A172 (cell line): ENCODE results near the gene NSDHL. TPM values are rescaled to one million over a fixed set of nuclear protein-coding genes. Genes with fewer than 3 reads are reported as not detected.

Experiments used
- DNase-seq: peaks from one replicate; pipeline ENCODE4 v3.0.0-alpha.2; 2015; ENCODE audit warnings: low spot score
- total RNA-seq: library from RNA; depleted of rRNA; stranded (reverse); fragments of >200 nt; shearing (Covaris generic); gene quantifications from 2 replicates; pipeline ENCODE4 v1.2.3, GENCODE V29; 2014; rRNA removed

NSDHL gene
- total RNA-seq, 1 experiment from 2014 or later: 29.6 TPM

DNA sequence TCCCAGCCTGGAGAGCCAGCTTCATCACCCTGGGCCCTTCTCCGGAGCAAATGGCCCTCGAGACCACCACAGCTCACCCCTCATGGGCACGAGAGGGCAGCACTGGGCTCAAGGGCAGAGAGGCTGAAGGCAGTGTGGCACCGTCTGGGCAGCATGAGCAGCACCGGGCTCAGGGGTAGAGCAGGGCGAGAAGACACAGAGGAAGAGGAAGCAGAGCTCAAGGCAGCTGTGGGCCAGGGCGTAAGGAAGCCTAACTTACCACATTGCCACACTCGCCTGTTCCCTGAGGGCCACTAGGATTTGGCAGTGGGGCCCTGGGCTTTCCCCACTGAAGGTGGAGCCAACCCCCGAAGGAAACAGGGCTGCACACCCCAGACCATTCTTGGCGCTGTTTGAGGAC is 82.5 kb downstream of the NSDHL start:
- no peak for DNase-seq

DNA sequence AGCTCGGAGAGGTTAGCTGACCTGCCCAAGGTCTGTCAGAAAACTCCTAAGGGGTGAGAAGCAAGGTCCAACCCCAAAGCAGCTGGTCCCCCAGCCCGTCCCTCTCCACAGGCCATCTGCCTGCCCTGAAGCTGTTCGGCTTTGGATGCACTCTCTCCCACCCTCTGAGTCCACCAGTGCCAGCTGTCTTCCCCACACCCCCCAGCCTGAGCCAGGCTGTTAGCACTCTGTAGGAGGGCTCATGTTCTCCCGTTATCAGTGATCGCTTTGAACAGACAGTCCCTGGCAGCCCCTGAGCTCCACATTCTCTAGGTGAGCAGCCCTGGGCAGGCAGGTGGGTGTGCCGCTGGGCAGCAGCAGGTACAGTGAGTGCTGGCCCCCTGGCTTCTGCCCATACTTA is 83.0 kb downstream of the NSDHL start:
- no peak for DNase-seq

DNA sequence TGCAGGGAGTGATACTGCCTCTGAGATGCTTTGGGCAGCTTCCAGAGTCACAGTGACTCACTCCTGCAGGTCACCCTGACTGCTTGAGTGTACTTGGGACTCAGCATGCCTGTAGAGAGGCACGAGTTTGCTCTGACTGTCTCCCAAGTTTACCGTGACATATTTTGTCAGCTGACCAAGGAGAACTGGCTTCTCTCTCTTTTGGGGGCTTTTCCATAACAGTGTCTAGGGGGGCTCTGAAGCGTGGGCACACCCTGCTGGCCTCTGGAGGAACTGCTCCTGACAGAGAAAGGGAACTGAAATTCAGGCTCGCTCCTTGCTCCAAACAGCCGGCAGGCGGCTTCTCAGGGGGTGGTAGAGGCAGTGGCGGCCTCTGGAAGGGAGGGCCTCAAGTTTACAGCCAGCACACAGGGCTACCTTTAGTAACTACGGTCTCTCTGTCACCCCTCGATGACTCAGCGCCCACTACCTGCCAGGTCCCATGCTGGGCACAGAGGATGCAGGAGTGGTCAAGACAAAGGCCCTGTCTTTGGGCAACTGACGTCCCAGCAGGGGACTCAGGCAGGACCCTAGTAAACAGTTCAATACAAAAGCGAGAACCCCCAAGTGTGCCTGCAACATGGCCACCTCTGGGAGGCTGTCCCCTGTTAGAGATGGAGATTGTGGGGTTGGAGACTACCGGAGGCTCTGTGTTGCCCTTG is 84.8 kb downstream of the NSDHL start:
- DNase-seq: peak; percentile 69

DNA sequence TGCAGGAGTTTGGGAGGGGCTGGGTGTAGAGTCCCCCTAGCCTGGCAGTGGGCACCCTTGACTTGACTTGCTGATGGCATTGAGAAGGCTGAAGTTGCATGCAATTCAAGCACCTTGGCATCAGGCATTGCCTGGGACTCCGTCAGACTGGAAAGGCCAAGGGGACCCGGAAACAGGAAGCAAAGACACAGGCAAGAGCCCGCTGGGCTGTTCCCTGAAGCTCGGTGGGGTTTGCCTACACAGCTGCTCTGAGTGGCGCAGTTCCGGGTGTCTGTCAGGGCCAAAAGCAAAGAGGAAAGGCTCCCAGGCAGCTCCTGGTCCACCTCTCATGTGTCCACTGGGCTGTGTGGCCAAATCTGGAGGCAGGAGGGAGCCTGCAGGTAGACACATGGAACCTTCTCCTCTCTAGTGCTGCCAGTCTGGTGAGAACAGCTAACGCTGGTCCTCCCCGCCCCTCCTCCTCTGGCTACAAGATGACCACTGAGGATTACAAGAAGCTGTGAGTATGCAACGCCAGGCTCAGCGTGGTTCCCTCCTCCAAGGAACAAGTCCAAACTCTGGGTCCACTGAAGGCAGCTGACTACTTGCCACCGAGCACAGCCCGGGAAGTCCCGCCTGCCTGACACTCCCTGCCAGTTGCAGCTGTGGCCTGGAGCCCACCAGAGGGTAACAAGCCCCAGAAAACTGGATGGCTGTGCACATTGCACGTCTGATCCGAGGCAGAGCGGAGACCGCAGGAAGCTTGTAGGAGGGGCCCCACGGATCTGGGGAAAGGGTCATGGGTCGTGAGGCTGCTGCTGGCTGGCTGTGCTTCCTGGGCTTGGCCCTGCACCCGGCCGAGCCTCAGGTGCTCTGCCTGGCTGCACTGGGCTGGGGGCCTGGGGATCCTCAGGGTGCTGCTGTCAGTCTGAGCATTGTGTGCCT is 87.1 kb downstream of the NSDHL start:
- no peak for DNase-seq

DNA sequence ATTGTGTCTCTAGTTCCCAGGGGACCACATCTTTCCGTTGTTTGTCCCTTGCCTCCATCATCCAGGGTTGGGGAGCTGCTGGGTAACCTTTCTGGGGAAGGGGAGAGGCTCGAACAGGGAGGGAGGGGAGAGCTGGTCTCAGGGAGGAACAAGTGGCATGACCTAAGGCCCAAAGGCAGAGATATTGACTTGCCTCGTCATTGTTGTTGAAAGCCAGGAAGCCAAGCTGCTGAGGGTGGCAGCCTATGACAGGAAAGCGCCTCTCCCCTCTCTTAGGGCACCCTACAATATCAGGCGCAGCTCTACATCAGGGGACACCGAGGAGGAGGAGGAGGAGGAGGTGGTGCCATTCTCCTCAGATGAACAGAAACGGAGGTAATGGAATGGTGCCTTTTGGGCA is 87.8 kb downstream of the NSDHL start:
- no peak for DNase-seq

Other genes starting within 250 kb of the NSDHL start
- not detected in 2 replicates for gene GABRQ, start 193.2 kb upstream of the NSDHL start, total RNA-seq
- 25.8 and 30.4 TPM in 2 replicates for gene MAGEA3, start 132.3 kb upstream of the NSDHL start, total RNA-seq
- gene CSAG2, start 121.8 kb upstream of the NSDHL start, total RNA-seq: not detected in 2 replicates
- 0.77 TPM in 1 of 2 replicates, not detected in the other for gene MAGEA2B, start 116.4 kb upstream of the NSDHL start, total RNA-seq
- gene CSAG1, start 97.3 kb upstream of the NSDHL start, total RNA-seq: 0.65 TPM in 1 of 2 replicates, not detected in the other
- gene MAGEA12, start 97.3 kb upstream of the NSDHL start, total RNA-seq: 0.96 and 1.8 TPM in 2 replicates
- gene MAGEA2, start 77.2 kb upstream of the NSDHL start, total RNA-seq: 0.12 TPM in 1 of 2 replicates, not detected in the other
- gene CSAG3, start 71.8 kb upstream of the NSDHL start, total RNA-seq: not detected in 2 replicates
- gene MAGEA6, start 61.4 kb upstream of the NSDHL start, total RNA-seq: 78.2 and 78.3 TPM in 2 replicates
- 128 and 135 TPM in 2 replicates for gene CETN2, start 306 bp upstream of the NSDHL start, total RNA-seq
- gene ZNF185, start 67.0 kb downstream of the NSDHL start, total RNA-seq: 1.7 and 4.9 TPM in 2 replicates
- gene PNMA5, start 163.1 kb downstream of the NSDHL start, total RNA-seq: not detected in 2 replicates
- not detected in 2 replicates for gene PNMA3, start 225.4 kb downstream of the NSDHL start, total RNA-seq
- 3.5 and 4.1 TPM in 2 replicates for gene PNMA6A, start 241.4 kb downstream of the NSDHL start, total RNA-seq